ENCODE results near the gene ABCA2. TPM values are rescaled to one million over a fixed set of nuclear protein-coding genes. Genes with fewer than 3 reads are reported as not detected.

Gene ABCA2
- total RNA-seq, 6 donors from 2014 or later = 14.7 to 49.2 (median 29.6) TPM

- H3K27me3 ChIP-seq = no peaks in the 10 kb centered on the region
- ATAC-seq (ENCODE audit: low FRiP score in 2 of 2) = no peak
- no peaks in the 10 kb centered on the region for H3K9me3 ChIP-seq
- H3K4me3 ChIP-seq = no peak overlapping the region
- peaks cover 0 to 35% (median 21%) of the 10 kb centered on the region in 4 donors for H3K36me3 ChIP-seq
- no peak overlapping the region for H3K27ac ChIP-seq
- 84 to 90% methylated on average over 10 of the region's 10 CpGs for WGBS, 2 donors
- DNase-seq = no peak
- H3K4me1 ChIP-seq = peaks cover 20 to 38% (median 34%) of the 10 kb centered on the region in 4 donors
- TF ChIP-seq POLR2AphosphoS5 (IDR thresholded peaks at IDR 0.05) (no peak), EP300 (IDR thresholded peaks at IDR 0.05) (no peak), CTCF (IDR thresholded peaks at IDR 0.05) (no peak), POLR2A (IDR thresholded peaks at IDR 0.05) (no peak)
Measured at GRCh38 chr9:137037483-137037882, 9.4 kb upstream of the ABCA2 start.

DNA sequence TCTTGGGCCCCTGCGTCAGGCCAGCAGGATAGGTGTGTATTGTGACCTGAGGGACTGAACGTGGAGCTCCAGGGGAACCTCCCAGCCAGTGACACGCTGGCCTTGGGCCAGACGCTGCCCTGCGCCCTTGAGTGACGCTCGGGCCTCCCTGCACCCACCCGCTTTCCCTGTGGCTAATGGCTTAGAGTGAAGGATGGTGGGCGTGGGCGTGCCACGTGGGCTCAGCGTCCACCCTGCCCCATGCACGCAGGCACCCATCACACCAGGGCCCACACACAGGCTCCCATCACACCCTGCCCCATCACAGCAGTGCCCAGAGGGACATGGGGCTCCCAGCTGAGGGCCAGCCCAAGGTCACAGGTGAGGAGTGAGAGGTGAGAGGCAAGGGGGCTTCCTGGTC is 9.0 kb upstream of the ABCA2 start:
- no peak for TF ChIP-seq EP300 (IDR thresholded peaks at IDR 0.05)
- TF ChIP-seq POLR2AphosphoS5 (IDR thresholded peaks at IDR 0.05) = no peak
- no peak for TF ChIP-seq POLR2A (IDR thresholded peaks at IDR 0.05)
- no peak for TF ChIP-seq CTCF (IDR thresholded peaks at IDR 0.05)
- no peaks in the 10 kb centered on the region for H3K9me3 ChIP-seq
- no peaks in the 10 kb centered on the region for H3K27me3 ChIP-seq
- WGBS, 2 donors = 73 to 83% methylated on average over 7 to 13 of the region's 13 CpGs
- ATAC-seq (ENCODE audit: low FRiP score in 2 of 2) (no peak), DNase-seq (peak in 1 of 2 donors; percentile 69)
- no peak overlapping the region for H3K4me3 ChIP-seq
- peaks cover 23 to 39% (median 34%) of the 10 kb centered on the region in 4 donors for H3K4me1 ChIP-seq
- H3K36me3 ChIP-seq = peaks cover 0 to 35% (median 21%) of the 10 kb centered on the region in 4 donors
- H3K27ac ChIP-seq = no peak overlapping the region

DNA sequence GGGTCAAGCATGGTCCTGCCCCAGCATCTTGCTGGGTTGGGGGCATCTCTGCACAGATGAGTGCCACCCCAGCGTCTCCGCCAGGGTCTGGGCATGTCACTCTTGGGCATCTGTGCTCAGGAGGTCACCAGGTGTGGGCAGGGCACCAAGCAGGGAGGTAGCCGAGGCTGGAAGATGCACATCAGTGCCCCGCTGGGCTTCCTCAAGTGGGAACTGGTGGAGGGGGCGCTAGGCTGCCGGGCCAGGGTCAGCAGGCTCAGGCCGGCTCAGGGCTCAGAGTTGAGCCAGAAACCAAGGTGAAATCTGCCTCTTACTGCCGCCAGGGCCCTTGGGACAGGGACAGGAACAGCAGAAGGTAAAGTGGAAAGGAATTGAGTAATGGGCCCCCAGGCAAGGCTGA is 7.9 kb upstream of the ABCA2 start:
- DNase-seq (peak in 1 of 2 donors; percentile 52), ATAC-seq (ENCODE audit: low FRiP score in 2 of 2) (no peak)
- H3K9me3 ChIP-seq = no peaks in the 10 kb centered on the region
- TF ChIP-seq POLR2A (IDR thresholded peaks at IDR 0.05) (no peak), POLR2AphosphoS5 (IDR thresholded peaks at IDR 0.05) (no peak), CTCF (IDR thresholded peaks at IDR 0.05) (no peak), EP300 (IDR thresholded peaks at IDR 0.05) (no peak)
- H3K4me3 ChIP-seq = no peak overlapping the region
- H3K4me1 ChIP-seq = peaks cover 23 to 41% (median 30%) of the 10 kb centered on the region in 4 donors
- WGBS, 2 donors = 74 to 89% methylated on average over 8 of the region's 8 CpGs
- H3K27ac ChIP-seq = peak overlapping the region in 2 of 4 donors; percentile 8 to 79
- H3K27me3 ChIP-seq = no peaks in the 10 kb centered on the region
- peaks cover 0 to 35% (median 21%) of the 10 kb centered on the region in 4 donors for H3K36me3 ChIP-seq

DNA sequence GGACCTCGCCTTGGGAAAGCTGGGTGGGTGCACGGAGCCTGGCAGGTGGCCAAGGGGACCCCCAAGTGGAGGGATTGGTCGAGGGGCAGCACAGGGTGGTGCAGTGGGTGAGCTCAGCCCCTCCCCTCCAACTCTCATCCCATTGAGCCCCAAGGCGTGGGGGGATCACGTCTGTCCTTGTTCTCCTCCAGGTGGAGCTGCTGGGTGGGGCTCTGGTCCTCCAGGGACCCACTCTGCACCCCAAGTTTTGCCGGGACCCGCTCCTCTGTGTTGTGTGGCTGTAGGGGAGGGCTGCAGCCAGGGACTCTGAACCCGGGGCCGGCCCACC is 7.4 kb upstream of the ABCA2 start:
- Histone ChIP-seq H3K4me1 (peaks cover 21 to 41% (median 32%) of the 10 kb centered on the region in 4 donors), H3K4me3 (no peak overlapping the region), H3K27me3 (no peaks in the 10 kb centered on the region), H3K36me3 (peaks cover 0 to 32% (median 19%) of the 10 kb centered on the region in 4 donors), H3K27ac (peak overlapping the region in 1 of 4 donors; percentile 79), H3K9me3 (no peaks in the 10 kb centered on the region)
- TF ChIP-seq CTCF (IDR thresholded peaks at IDR 0.05) = peak in 2 of 6 experiments; percentile 8 to 31
- TF ChIP-seq POLR2A (IDR thresholded peaks at IDR 0.05) = no peak
- no peak for TF ChIP-seq EP300 (IDR thresholded peaks at IDR 0.05)
- TF ChIP-seq POLR2AphosphoS5 (IDR thresholded peaks at IDR 0.05) = no peak
- peak in 1 of 2 donors; percentile 0 for ATAC-seq (ENCODE audit: low FRiP score in 2 of 2)
- 32% methylated on average over 8 of the region's 9 CpGs; no CpG with 5 or more reads in 1 of the 2 donors for WGBS, 2 donors
- DNase-seq = no peak
